A549 (cell line): ENCODE data around the gene EGFL7. TPM values are rescaled to one million over a fixed set of nuclear protein-coding genes. Genes with fewer than 3 reads are reported as not detected.
A peak's percentile ranks its signal among the peaks of the same experiment; 100 is the strongest.

Experiments used
- ATAC-seq, 2 experiments: fragments of 200-7000 bp in 1 of 2; fragments of >200 bp in 1 of 2; cut with Nextera tagmentation in 1 of 2; cut with Tn5 transposase in 1 of 2; 3 replicates each; pipeline versions ENCODE4 v1.8.0 to v1.9.1; 2018 to 2020; ENCODE audit warnings: mild to moderate bottlenecking in 1 of 2, moderate library complexity in 1 of 2
- CTCF ChIA-PET: fragments of 300-600 bp; sonication (Branson Sonifier 250); formaldehyde crosslinking; extraction: SDS; loops from one replicate; lab custom pipeline; 2021; ENCODE audit warnings: antibody characterized with exemption, inconsistent platforms; lab: Yijun Ruan, JAX
- POLR2A ChIA-PET: fragments of 350-600 bp; formaldehyde crosslinking; extraction: SDS; loops from one replicate; lab custom pipeline; 2021; ENCODE audit warnings: antibody characterized with exemption, inconsistent platforms; lab: Yijun Ruan, JAX
- DNase-seq, 2 experiments: peaks; one replicate each; pipeline versions ENCODE4 v3.0.0 to v3.0.0-alpha.2; 2011 to 2016; ENCODE audit warnings: low read depth in 1 of 2, low spot score in 1 of 2
- FAIRE-seq: peaks from 2 replicates; lab custom pipeline; 2011; peaks lifted over from hg19 to GRCh38; lab: Jason Lieb, UNC
- H3K27ac ChIP-seq, 2 experiments: fragments of >200 bp; sonication (Bioruptor Twin); formaldehyde crosslinking; 3 replicates each; pipeline ENCODE4 v1.5.1; 2016 to 2017
- H3K4me1 ChIP-seq: fragments of >200 bp; sonication (Bioruptor Twin); formaldehyde crosslinking; 3 replicates; pipeline ENCODE4 v1.6.1; 2016
- H3K4me2 ChIP-seq: fragments of >200 bp; sonication (Bioruptor Twin); formaldehyde crosslinking; 3 replicates; pipeline ENCODE4 v1.6.1; 2016
- H3K4me3 ChIP-seq: fragments of >200 bp; sonication (Bioruptor Twin); formaldehyde crosslinking; 3 replicates; pipeline ENCODE4 v1.5.1; 2016
- H3K9me3 ChIP-seq: fragments of >200 bp; sonication (Bioruptor Twin); formaldehyde crosslinking; 3 replicates; pipeline ENCODE4 v1.6.1; 2016
- ATOH8 ChIP-seq: fragments of 250-450 bp; sonication (Bioruptor Pico); IDR thresholded peaks from 2 replicates; pipeline ENCODE4 v1.5.0; 2020; ENCODE audit warnings: low read depth, mild to moderate bottlenecking, moderate library complexity
- CBX2 ChIP-seq: fragments of 200-600 bp; sonication (generic); IDR thresholded peaks from 2 replicates; pipeline ENCODE4 v1.6.1; 2016; ENCODE audit warnings: low read depth, mild to moderate bottlenecking, borderline replicate concordance
- CTCF ChIP-seq: fragments of >200 bp; sonication (Bioruptor Twin); formaldehyde crosslinking; IDR thresholded peaks from 3 replicates; pipeline ENCODE4 v1.5.1; 2016
- GATA3 ChIP-seq: IDR thresholded peaks from 2 replicates; pipeline ENCODE4 v1.6.1; 2012; ENCODE audit warnings: borderline replicate concordance
- HDAC2 ChIP-seq: fragments of 200-600 bp; sonication (generic); IDR thresholded peaks from 2 replicates; pipeline ENCODE4 v1.6.1; 2016
- HOXA7 ChIP-seq: fragments of 250-450 bp; sonication (Bioruptor Pico); IDR thresholded peaks from 2 replicates; pipeline ENCODE4 v1.5.0; 2020; ENCODE audit warnings: mild to moderate bottlenecking, moderate library complexity
- HOXB13 ChIP-seq: fragments of 250-450 bp; sonication (Bioruptor Pico); IDR thresholded peaks from 2 replicates; pipeline ENCODE4 v1.5.0; 2020; ENCODE audit warnings: low read depth, mild to moderate bottlenecking, moderate library complexity
- JUN ChIP-seq, 2 experiments: fragments of >200 bp; sonication (Bioruptor Twin); formaldehyde crosslinking; IDR thresholded peaks; 2 replicates in 1 of 2; 3 replicates in 1 of 2; pipeline ENCODE4 v1.6.1; 2016 to 2017
- NFE2L2 ChIP-seq: fragments of 150-350 bp; conservative IDR thresholded peaks from 2 replicates; pipeline ENCODE4 v1.6.1; 2014; ENCODE audit warnings: low read length
- POLR2A ChIP-seq: IDR thresholded peaks from 2 replicates; pipeline ENCODE4 v1.6.1; 2012; ENCODE audit warnings: mild to moderate bottlenecking, low read length
- POLR2AphosphoS2 ChIP-seq: conservative IDR thresholded peaks from 2 replicates; pipeline ENCODE4 v1.6.1; 2012; ENCODE audit warnings: low read length, improper control_type of control experiment, inconsistent platforms
- RAD21 ChIP-seq, 2 experiments: fragments of >200 bp in 1 of 2; sonication (Bioruptor Twin) in 1 of 2; formaldehyde crosslinking in 1 of 2; IDR thresholded peaks in 1 of 2; conservative IDR thresholded peaks in 1 of 2; 2 replicates in 1 of 2; 3 replicates in 1 of 2; pipeline ENCODE4 v1.6.1; 2012 to 2018; ENCODE audit warnings: inconsistent platforms in 1 of 2
- REST ChIP-seq: fragments of 200-600 bp; sonication (generic); IDR thresholded peaks from 2 replicates; pipeline ENCODE4 v1.6.1; 2016; ENCODE audit warnings: antibody characterized with exemption, mild to moderate bottlenecking, moderate library complexity
- RFX5 ChIP-seq: fragments of 450-650 bp; IDR thresholded peaks from 2 replicates; pipeline ENCODE4 v1.7.1; 2014; ENCODE audit warnings: antibody characterized with exemption, mild to moderate bottlenecking, moderate library complexity
- SMC3 ChIP-seq: fragments of >200 bp; sonication (Bioruptor Twin); formaldehyde crosslinking; IDR thresholded peaks from 3 replicates; pipeline ENCODE4 v1.6.1; 2018; ENCODE audit warnings: inconsistent platforms
- SREBF2 ChIP-seq: fragments of 450-650 bp; IDR thresholded peaks from 2 replicates; pipeline ENCODE4 v1.6.1; 2014; ENCODE audit warnings: mild to moderate bottlenecking, moderate library complexity
- ZNF302 ChIP-seq: fragments of 250-450 bp; sonication (Bioruptor Pico); IDR thresholded peaks from 2 replicates; pipeline ENCODE4 v1.9.0; 2021; ENCODE audit warnings: inconsistent platforms, mild to moderate bottlenecking, moderate library complexity
- ZSCAN20 ChIP-seq: fragments of 250-450 bp; sonication (Bioruptor Pico); IDR thresholded peaks from 2 replicates; pipeline ENCODE4 v1.8.0; 2022; ENCODE audit warnings: mild to moderate bottlenecking, moderate library complexity
- WGBS: methylation state at CpG from one replicate; pipeline ENCODE4 v1.1.6; 2017; ENCODE audit errors: missing lambda C conversion rate; 5-methylcytosine and 5-hydroxymethylcytosine counted together
- polyA plus RNA-seq, 4 experiments: library from polyadenylated mRNA; depleted of rRNA in 3 of 4; stranded (reverse); fragments of >200 nt; fragmentation: RNase III in 1 of 4; extraction: RNeasy Plus Mini Kit Qiagen cat#74134 plus additional on column Dnase treatment in 1 of 4; gene quantifications; 2 replicates in 3 of 4; 3 replicates in 1 of 4; pipeline ENCODE4 v1.2.3, GENCODE V29; 2011 to 2017

Gene EGFL7
- polyA plus RNA-seq, 2 of the 4 experiments (the other 2 are of a cell fraction) = 19.9 to 34.4 TPM

GRCh38 chr9:136629879-136630661 is 32.6 kb upstream of the EGFL7 start:
- FAIRE-seq (no peak), DNase-seq (no peak)
- TF ChIP-seq POLR2A (no peak), SMC3 (peak; percentile 67), CTCF (peak; percentile 52), RAD21 (conservative IDR thresholded peaks at IDR 0.05 in 1 of 2, IDR thresholded peaks at IDR 0.05 in 1 of 2) (peak; percentile 77 to 86)
- TF ChIP-seq, all 56 proteins: peak for 3
- ATAC-seq = peak; percentile 38 to 74; a peak in 5 of 6 replicates
- Histone ChIP-seq H3K4me3 (no peak overlapping the region), H3K4me2 (no peak overlapping the region), H3K27ac (peak overlapping the region in 1 of 2 experiments; percentile 15; a peak in 1 of 6 replicates), H3K4me1 (peaks cover 22% of the 10 kb centered on the region), H3K9me3 (no peaks in the 10 kb centered on the region)
- ChIA-PET POLR2A (no interaction called here), CTCF (interaction anchor here (0.7 to 10.1 kb wide), 23 partner anchors 11 to 317 kb away, joined by 3 to 776 read pairs (median 3); no protein-coding TSS in a partner anchor)
- 51% methylated on average over 19 of the region's 19 CpGs for WGBS

- ChIA-PET CTCF (interaction anchor here (1.0 to 10.1 kb wide), 10 partner anchors 11 to 318 kb away, joined by 3 to 776 read pairs (median 8); no protein-coding TSS in a partner anchor), POLR2A (no interaction called here)
- FAIRE-seq (no peak), ATAC-seq (no peak), DNase-seq (no peak)
- Histone ChIP-seq H3K9me3 (no peaks in the 10 kb centered on the region), H3K4me2 (no peak overlapping the region), H3K27ac (no peak overlapping the region), H3K4me1 (peaks cover 17% of the 10 kb centered on the region), H3K4me3 (no peak overlapping the region)
- TF ChIP-seq CBX2 (no peak), CTCF (no peak), RFX5 (no peak), ZSCAN20 (no peak), ZNF302 (no peak), POLR2A (no peak; the same call in 1 of the 2 replicates), GATA3 (no peak), POLR2AphosphoS2 (no peak), RAD21 (conservative IDR thresholded peaks at IDR 0.05 in 1 of 2, IDR thresholded peaks at IDR 0.05 in 1 of 2) (no peak), SREBF2 (no peak), ATOH8 (no peak), SMC3 (no peak), HOXB13 (no peak), HOXA7 (no peak), NFE2L2 (no peak), JUN (IDR thresholded peaks at IDR 0.05) (no peak), REST (no peak), HDAC2 (no peak)
- 55% methylated on average over 12 of the region's 12 CpGs for WGBS
Measured at GRCh38 chr9:136630662-136630992, 32.1 kb upstream of the EGFL7 start.
